Measurements from ENCODE around the gene PTN.
"Not testable (repeated sequence)": the region's sequence is repeated elsewhere in the genome, so short reads cannot be mapped to it uniquely, and the experiment has no call there.

PTN gene

GRCh38 chr7:137289101-137289500 is 54.4 kb downstream of the PTN start:
- no peak for TF ChIP-seq CTCF (IDR thresholded peaks at IDR 0.05; ENCODE audit: low read depth, low read length)
- H3K4me3 ChIP-seq (ENCODE audit: low read depth, low read length): no peak overlapping the region

- no peak; the same call in 1 of the 2 replicates for TF ChIP-seq CTCF (IDR thresholded peaks at IDR 0.05; ENCODE audit: low read depth, low read length)
- H3K4me3 ChIP-seq (ENCODE audit: low read depth, low read length): no peak overlapping the region
Measured at GRCh38 chr7:137287651-137288258, 55.8 kb downstream of the PTN start.

GRCh38 chr7:137283153-137283552 is 60.4 kb downstream of the PTN start:
- TF ChIP-seq CTCF (IDR thresholded peaks at IDR 0.05; ENCODE audit: low read depth, low read length): no peak
- H3K4me3 ChIP-seq (ENCODE audit: low read depth, low read length): no peak overlapping the region

- no peak overlapping the region for H3K4me3 ChIP-seq (ENCODE audit: low read depth, low read length)
- TF ChIP-seq CTCF (IDR thresholded peaks at IDR 0.05; ENCODE audit: low read depth, low read length): no peak
Measured at GRCh38 chr7:137282043-137282442, 61.5 kb downstream of the PTN start.

- TF ChIP-seq CTCF (IDR thresholded peaks at IDR 0.05; ENCODE audit: low read depth, low read length): no peak
- no peak overlapping the region for H3K4me3 ChIP-seq (ENCODE audit: low read depth, low read length)
Measured at GRCh38 chr7:137276189-137276588, 67.3 kb downstream of the PTN start.

GRCh38 chr7:137272249-137272648 is 71.3 kb downstream of the PTN start:
- H3K4me3 ChIP-seq (ENCODE audit: low read depth, low read length): no peak overlapping the region
- TF ChIP-seq CTCF (IDR thresholded peaks at IDR 0.05; ENCODE audit: low read depth, low read length): no peak

GRCh38 chr7:137269240-137269639 is 74.3 kb downstream of the PTN start:
- no peak for TF ChIP-seq CTCF (IDR thresholded peaks at IDR 0.05; ENCODE audit: low read depth, low read length)
- no peak overlapping the region for H3K4me3 ChIP-seq (ENCODE audit: low read depth, low read length)

- not testable (repeated sequence) for H3K4me3 ChIP-seq (ENCODE audit: low read depth, low read length)
Measured at GRCh38 chr7:137268001-137268865, 75.3 kb downstream of the PTN start.

All from WI38 (cell line).